ENCODE measurements around the gene TIMM21.

The TIMM21 gene

GRCh38 chr18:74147779-74148542 lies at the start of gene TIMM21, which contains the start of gene FBXO15:
TSS of gene TIMM21 (plus strand) at chr18:74148523. CDS start at chr18:74148809, 286 bp downstream.
TSS of gene FBXO15 (minus strand) at chr18:74147834. CDS start at chr18:74147785, 49 bp downstream.
- DNase-seq: peak; percentile 27

GRCh38 chr18:74108460-74108859 lies 39.9 kb upstream of the TIMM21 start:
- no peak for DNase-seq

DNA sequence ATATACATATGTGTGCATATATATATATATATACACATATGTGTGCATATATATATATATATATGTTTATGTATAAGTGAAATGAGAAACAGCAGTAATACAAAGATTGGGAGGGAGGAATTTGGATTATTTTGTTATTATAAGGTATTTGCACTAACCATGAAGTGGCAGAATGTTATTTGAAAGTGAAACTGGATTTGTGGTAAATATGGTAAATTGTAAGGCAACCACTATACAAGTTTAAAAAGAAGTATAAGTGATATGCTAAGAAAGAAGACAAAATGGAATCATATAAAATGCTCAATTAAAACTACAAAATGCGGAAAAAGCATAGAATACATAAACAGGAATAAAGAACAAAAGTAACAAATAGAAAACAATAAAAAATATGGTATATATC lies 38.2 kb upstream of the TIMM21 start:
- DNase-seq: no peak

DNA sequence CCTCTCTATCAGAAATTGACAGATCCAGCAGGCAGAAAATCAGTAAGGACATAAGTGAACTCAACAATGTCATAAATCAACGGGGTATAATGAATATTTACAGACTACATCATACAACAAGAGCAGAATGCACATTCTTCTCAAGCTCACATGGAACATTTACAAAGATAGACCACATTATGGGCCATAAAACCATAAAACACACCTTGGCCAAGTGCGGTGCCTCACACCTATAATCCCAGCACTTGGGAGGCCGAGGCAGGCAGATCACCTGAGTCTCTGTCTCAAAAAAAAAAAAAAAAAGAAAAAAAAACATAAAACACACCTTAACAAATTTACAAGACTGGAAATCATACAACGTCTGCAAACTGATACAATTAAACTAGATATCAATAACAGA lies 37.3 kb upstream of the TIMM21 start:
- no peak for DNase-seq

DNA sequence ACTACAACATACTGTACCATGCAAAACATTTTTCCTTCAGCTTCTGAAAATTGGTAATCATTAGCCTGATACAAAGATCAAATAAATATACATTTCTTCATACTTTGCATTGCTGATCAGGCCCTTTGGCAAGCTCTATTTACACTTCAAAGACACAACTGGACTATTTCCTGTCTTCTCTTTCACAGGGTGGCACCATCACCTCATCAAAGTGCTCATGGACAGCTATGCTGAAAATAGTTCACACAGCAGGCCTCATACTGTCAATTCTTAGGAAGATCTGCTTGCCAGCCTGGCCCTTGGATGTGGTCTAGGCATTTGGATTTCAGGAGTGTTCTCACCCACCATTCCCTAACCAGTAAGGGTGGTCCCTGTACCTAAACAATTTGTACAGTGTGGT lies 34.6 kb upstream of the TIMM21 start:
- no peak for DNase-seq

- no peak for DNase-seq
Observed at GRCh38 chr18:74114116-74114515, 34.2 kb upstream of the TIMM21 start.

GRCh38 chr18:74115046-74115445 lies 33.3 kb upstream of the TIMM21 start:
- DNase-seq: no peak

DNA sequence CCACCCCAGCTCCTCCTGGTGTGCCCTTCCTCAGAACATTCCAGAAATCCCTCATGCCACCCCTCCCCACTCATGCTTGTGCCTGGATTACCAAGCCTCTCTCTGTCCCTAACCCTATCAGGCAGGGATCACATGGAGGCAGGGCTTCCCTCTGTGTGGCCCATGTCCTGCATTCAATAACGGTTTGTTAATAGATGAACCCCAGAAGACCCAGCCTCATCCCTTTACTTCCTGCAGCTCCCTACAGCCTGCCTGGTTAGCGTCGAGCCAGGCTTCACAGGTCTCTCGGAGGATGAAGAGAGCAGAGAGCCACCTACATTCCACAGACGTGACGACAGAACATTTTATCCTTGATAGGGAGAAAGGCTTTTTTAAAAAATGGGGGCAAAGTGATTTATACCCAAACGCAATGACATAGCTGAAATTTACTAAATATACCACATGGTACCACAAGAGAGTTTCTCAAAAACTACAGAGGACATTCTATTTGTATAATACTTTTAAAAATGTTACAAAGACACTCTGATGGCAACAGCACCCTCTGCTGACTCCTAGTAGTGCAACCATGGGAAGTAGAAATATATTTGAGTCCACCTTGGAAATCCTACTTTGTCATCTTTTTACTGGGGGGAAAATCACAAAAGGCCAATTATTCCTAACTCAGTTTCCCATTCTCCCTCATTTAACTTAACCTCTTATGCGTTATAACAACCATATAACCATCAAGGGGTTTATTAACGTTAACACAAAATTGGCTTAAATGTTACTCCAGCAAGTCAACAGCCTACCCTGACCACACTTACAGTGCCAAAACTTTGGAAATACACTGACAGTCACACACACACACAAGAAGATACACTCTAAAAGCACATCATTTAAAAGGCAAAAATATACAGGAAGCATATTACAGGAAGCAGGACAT lies 31.4 kb upstream of the TIMM21 start:
- DNase-seq: no peak

GRCh38 chr18:74123200-74123599 lies 25.1 kb upstream of the TIMM21 start:
- no peak for DNase-seq

DNA sequence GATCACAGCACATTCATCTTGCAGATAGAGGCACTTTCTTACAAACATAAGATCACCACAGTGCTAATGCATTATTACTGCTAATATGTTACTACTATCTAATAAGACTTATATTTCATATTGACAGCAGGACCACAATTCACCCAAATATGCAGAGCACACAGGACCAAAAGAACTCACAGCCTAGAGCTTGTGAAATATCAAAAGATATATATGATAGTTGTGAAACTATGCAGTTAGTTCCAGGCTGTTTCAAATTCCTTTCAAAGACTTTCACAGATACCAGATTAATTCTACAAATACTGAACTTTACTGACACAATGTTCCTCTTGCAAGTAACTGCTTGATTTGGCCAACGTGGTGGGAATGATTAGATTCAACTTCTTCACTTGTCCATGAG lies 23.7 kb upstream of the TIMM21 start:
- no peak for DNase-seq

DNA sequence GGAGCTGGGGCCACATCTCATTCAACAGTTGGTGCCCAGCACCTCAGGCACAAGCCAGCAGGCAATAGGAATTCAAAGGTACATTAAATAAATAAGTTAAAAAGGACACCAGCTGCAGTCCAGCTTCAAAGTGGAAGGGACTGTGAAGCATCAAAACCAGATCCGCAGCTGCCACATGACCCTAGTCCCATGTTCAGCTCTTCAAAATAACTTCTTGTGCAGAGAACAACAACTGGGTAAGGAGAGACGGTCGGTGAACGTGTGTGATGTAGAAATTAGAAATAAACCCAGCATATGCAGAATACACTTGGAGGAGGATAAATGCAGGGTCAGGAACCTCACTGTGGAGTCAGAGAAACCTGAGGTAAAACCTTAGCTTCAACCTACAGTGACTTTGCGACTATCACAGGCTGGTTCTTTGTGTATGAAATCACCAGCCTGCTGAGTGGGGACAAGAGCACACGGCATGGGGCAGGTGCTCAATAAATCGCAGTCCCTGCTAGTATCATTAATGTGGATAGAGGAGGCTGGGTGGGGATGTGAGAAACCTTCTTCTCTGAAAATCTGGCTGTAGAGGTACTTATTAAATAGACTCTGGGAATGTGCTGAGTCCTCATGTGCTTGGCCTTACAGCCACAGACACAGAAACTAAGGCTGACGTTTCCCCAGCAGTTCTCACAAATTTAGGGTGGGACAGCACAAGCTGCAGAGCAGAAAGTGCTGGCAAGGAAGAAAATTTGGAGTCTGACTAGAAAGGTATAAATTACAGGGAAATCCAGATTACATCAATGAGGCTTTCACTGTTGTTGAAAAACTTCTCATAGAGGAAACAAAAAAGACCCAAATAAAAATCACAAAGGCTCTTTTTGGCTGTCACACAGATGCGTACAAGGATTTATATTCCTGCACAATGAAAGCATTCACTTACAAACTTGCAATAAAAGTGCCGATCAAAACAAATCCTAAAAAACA lies 21.4 kb upstream of the TIMM21 start:
- no peak for DNase-seq

DNA sequence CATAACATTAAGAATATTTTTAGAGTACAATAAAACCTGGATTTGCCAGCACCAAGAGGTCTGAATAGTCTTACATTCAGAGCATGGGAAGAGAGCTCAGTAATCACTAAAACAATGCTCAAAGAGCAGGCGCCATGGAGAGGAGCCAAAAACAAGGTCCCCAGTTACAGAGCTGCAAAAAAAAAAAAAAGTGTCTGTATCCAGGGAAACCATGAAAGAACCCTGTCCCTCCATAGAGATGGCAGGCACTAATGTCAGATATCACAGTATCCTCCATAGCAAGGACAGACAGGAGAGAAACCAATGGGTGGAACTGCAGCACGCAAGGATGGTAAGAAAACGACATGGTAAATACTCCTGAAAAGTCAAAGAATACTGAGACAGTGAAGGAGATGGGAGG lies 20.2 kb upstream of the TIMM21 start:
- DNase-seq: no peak

DNA sequence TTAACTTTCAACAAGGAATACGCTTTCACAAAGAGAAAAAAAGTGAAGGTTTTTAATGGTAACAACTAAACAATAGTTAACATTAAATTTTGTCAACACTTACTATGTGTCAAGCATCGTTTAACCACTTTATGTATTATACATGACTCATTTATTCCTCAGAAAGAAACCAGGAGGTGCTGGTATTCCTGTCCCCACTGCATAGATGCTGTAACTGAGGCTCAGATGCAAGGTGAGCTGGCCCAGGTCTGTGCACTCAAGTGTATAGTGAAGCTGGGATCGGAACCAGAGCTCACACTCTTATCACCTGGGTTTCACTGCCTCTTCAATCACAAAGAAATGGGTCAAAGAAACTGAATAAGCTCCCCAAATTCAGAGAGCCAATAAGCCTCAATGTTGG lies 17.2 kb upstream of the TIMM21 start:
- no peak for DNase-seq

- no peak for DNase-seq
Observed at GRCh38 chr18:74132201-74132600, 16.1 kb upstream of the TIMM21 start.

DNA sequence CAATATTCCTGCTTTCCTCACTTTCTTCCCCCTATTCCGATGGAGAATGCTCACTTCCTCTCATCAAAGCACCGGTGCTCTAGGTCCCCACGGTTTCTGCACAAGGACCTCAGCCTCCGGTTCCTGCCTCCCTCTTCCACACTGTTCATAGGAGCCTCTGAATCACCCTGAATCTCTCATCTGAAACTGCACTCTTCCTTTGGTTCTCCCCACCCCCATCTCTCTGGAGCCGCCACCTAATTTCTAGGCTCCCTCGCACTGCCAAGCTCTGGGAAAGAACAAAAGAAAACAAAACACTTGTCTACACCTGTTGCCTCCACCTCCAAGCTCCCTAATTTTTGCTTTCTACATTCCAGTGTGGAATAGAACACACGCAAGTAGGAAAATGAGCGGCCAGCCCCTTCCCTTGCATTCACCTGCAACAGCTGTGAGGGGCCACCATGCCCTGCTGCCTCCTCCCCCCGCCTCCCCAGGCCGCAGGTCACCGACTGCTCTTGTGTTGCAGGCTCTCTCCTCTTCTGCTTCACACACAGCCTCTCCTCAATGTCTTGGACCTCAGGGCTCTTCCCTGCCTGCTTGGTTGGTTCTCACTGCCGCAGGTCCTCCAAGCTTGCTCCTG lies 10.3 kb upstream of the TIMM21 start:
- no peak for DNase-seq

DNA sequence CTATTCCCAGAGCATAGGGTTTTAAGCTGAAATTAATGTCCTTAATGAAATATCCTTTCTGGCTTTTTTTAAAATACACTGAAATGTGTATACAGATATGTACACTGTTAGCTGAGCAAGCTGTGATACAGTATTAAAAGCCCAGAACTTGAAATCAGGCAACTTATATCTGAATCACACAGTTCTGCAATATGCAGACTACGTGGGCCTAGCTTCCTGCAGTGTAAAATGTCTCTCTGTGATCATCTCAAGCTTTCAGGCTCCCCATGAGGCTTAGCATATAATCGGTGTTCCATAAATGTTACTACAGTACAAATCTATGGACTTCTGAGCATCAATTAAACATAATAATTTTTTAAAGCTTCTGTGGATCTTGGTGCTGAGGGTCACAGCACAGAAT lies 8.9 kb upstream of the TIMM21 start:
- DNase-seq: no peak

DNA sequence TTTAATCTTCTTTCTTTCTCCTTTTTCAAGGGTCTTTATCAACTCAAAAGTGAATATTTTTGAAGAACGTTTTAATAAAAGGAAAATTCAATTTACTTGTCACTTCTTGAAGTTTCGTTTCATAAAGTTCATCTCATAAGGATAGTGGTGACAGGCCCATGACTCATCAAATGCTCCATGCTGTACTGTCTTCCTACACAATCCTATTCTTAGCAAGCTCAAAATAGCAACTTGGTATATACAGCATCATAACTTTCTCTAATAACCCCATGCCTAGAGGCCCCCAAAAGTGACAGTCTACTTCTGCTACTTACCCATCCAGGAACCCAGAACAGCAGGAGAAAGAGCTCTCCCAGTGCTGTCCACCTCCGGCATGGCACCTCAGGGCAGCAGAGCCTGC lies 8.4 kb upstream of the TIMM21 start:
- no peak for DNase-seq

DNA sequence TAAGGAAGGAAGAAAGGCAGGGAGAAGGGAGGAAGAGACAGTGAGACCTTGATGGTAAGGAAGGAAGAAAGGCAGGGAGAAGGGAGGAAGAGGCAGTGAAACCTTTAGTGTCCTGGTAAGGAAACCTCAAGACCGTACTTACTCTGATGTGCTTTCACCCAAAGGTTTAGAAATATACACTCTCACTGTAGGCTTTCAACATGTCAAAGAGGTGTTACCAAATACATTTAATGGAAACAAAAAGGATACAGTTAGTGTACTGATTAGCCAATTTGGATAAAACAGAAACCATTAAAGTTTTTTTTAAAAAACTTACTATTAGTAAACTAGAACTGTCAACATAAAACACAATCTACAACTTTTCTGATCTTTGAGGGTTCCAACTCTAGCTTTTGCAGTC lies 7.7 kb upstream of the TIMM21 start:
- no peak for DNase-seq

GRCh38 chr18:74141667-74142066 lies 6.7 kb upstream of the TIMM21 start:
- no peak for DNase-seq

- no peak for DNase-seq
Observed at GRCh38 chr18:74142252-74142651, 6.1 kb upstream of the TIMM21 start.

GRCh38 chr18:74146756-74147155 lies 1.6 kb upstream of the TIMM21 start:
- DNase-seq: no peak

GRCh38 chr18:74147491-74147778 lies 888 bp upstream of the TIMM21 start:
- DNase-seq: no peak

Data from cortex of kidney (tissue), 1 donor.